DOHH2 (cell line): ENCODE measurements around the gene CTDP1.

Source experiments
- H3F3A ChIP-seq: fragments of 200-600 bp; sonication (generic), shearing (Covaris generic); 2 replicates; pipeline ENCODE4 v1.6.0; 2016; ENCODE audit warnings: antibody characterized with exemption, mild to moderate bottlenecking; ENCODE audit not compliant: control insufficient read depth, insufficient read depth
- H3K27ac ChIP-seq: fragments of 200-600 bp; sonication (generic); 2 replicates; pipeline ENCODE4 v1.5.1; 2014; ENCODE audit warnings: low read depth, mild to moderate bottlenecking, low read length, moderate library complexity
- H3K27me3 ChIP-seq: fragments of 200-600 bp; sonication (generic); 2 replicates; pipeline ENCODE4 v1.6.1; 2014; ENCODE audit warnings: mild to moderate bottlenecking, low read length, mixed read lengths; ENCODE audit not compliant: control insufficient read depth
- H3K36me3 ChIP-seq: fragments of 200-600 bp; sonication (generic); 2 replicates; pipeline ENCODE4 v1.6.1; 2014; ENCODE audit warnings: mild to moderate bottlenecking, low read length, moderate library complexity, mixed read lengths; ENCODE audit not compliant: control insufficient read depth
- H3K4me1 ChIP-seq: fragments of 200-600 bp; sonication (generic); 2 replicates; pipeline ENCODE4 v1.6.1; 2014; ENCODE audit warnings: mild to moderate bottlenecking, low read length, mixed read lengths; ENCODE audit not compliant: control insufficient read depth
- H3K4me2 ChIP-seq: fragments of 200-600 bp; sonication (generic); 2 replicates; pipeline ENCODE4 v1.6.0; 2014; ENCODE audit warnings: mild to moderate bottlenecking, low read length, moderate library complexity
- H3K4me3 ChIP-seq: fragments of 200-600 bp; sonication (generic); 2 replicates; pipeline ENCODE4 v1.5.1; 2014; ENCODE audit warnings: mild to moderate bottlenecking, low read length, mixed read lengths
- H3K79me2 ChIP-seq: fragments of 200-600 bp; sonication (generic); 2 replicates; pipeline ENCODE4 v1.6.1; 2014; ENCODE audit warnings: mild to moderate bottlenecking, low read length, mixed read lengths; ENCODE audit not compliant: control insufficient read depth
- H3K9me2 ChIP-seq: fragments of 200-600 bp; sonication (generic); replicated peaks from 2 replicates; pipeline ENCODE4 v1.6.1; 2014; ENCODE audit warnings: mild to moderate bottlenecking, low read length, mixed read lengths; ENCODE audit not compliant: control insufficient read depth
- H3K9me3 ChIP-seq: fragments of 200-600 bp; sonication (generic); 2 replicates; pipeline ENCODE4 v1.6.1; 2014; ENCODE audit warnings: antibody characterized with exemption, low read length, mixed read lengths; ENCODE audit not compliant: control insufficient read depth, insufficient read depth
- H4K20me1 ChIP-seq: fragments of 200-600 bp; sonication (generic); 2 replicates; pipeline ENCODE4 v1.6.0; 2014; ENCODE audit warnings: low read depth, mild to moderate bottlenecking, antibody characterized with exemption, low read length, moderate library complexity; ENCODE audit not compliant: control insufficient read depth, insufficient read depth
- EZH2phosphoT487 ChIP-seq: fragments of 200-600 bp; sonication (generic); IDR thresholded peaks from 2 replicates; pipeline ENCODE4 v1.6.1; 2017; ENCODE audit warnings: borderline replicate concordance, mild to moderate bottlenecking, antibody characterized with exemption, low read length, moderate library complexity, mixed read lengths
- TF ChIP-seq, protein P1 (sequence below): fragments of 200-600 bp; sonication (generic); IDR thresholded peaks from one replicate; pipeline ENCODE4 v1.5.1; 2014; ENCODE audit warnings: antibody characterized with exemption, mild to moderate bottlenecking, low read depth, low read length; ENCODE audit not compliant: poor library complexity, severe bottlenecking

Gene CTDP1

GRCh38 chr18:79637921-79638909 lies 41.4 kb upstream of the CTDP1 start:
- Histone ChIP-seq H4K20me1 (no peaks in the 10 kb centered on the region), H3K9me2 (no peaks in the 10 kb centered on the region), H3K36me3 (no peaks in the 10 kb centered on the region), H3K79me2 (no peaks in the 10 kb centered on the region), H3K27me3 (no peaks in the 10 kb centered on the region), H3K9me3 (peaks cover 20% of the 10 kb centered on the region; the same call in 1 of the 2 replicates), H3K4me3 (no peak overlapping the region), H3F3A (peaks cover 2% of the 10 kb centered on the region; the same call in 1 of the 2 replicates), H3K4me2 (no peak overlapping the region), H3K4me1 (peaks cover 3% of the 10 kb centered on the region), H3K27ac (no peak overlapping the region)
- TF ChIP-seq EZH2phosphoT487, result no peak
- TF ChIP-seq, protein P1, sequence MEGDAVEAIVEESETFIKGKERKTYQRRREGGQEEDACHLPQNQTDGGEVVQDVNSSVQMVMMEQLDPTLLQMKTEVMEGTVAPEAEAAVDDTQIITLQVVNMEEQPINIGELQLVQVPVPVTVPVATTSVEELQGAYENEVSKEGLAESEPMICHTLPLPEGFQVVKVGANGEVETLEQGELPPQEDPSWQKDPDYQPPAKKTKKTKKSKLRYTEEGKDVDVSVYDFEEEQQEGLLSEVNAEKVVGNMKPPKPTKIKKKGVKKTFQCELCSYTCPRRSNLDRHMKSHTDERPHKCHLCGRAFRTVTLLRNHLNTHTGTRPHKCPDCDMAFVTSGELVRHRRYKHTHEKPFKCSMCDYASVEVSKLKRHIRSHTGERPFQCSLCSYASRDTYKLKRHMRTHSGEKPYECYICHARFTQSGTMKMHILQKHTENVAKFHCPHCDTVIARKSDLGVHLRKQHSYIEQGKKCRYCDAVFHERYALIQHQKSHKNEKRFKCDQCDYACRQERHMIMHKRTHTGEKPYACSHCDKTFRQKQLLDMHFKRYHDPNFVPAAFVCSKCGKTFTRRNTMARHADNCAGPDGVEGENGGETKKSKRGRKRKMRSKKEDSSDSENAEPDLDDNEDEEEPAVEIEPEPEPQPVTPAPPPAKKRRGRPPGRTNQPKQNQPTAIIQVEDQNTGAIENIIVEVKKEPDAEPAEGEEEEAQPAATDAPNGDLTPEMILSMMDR, result no peak

DNA sequence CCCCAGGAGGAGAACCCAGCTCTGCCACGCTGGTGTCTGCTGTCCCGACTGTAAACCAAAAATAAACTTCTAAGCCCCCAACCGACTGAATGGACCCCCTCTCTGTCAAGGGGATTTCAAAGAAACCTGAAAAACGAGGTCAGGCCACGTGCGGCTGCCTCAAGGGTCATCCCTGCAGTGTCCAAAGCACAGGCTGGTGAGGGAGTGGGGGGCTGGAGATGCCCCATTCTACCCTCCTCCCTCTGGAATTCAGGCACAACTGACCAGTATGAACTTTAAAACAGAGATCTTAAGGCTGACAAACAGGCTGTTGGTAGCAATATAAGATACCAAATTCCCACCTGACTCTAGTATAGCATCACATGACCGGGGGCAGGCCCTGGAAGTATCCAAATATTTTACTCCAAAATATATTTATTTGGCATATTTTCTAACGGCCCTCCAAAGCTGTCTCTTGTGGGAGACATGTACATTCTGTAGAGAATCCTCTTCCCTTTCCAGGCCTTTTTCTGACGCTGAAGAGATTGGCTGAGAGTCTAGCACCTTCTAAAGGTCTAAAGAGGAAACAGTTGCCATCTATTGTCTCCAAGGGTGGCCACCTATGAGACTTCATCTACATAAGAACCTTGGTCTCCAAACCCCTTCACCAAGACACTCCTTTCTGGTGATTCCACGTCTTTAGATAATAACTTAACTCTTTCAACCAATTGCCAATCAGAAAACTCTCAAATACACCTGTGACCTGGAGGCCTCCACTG lies 40.4 kb upstream of the CTDP1 start:
- no peak overlapping the region for H3K4me3 ChIP-seq
- H3K79me2 ChIP-seq, result no peaks in the 10 kb centered on the region
- H4K20me1 ChIP-seq, result no peaks in the 10 kb centered on the region
- no peak for TF ChIP-seq EZH2phosphoT487
- TF ChIP-seq, protein P1, result no peak
- peaks cover 10% of the 10 kb centered on the region; the same call in 1 of the 2 replicates for H3K9me3 ChIP-seq
- H3K4me1 ChIP-seq, result peaks cover 11% of the 10 kb centered on the region
- H3K27me3 ChIP-seq, result peaks cover under 1% of the 10 kb centered on the region; the same call in 1 of the 2 replicates
- no peak overlapping the region for H3K27ac ChIP-seq
- H3K36me3 ChIP-seq, result no peaks in the 10 kb centered on the region
- no peaks in the 10 kb centered on the region for H3F3A ChIP-seq
- H3K4me2 ChIP-seq, result no peak overlapping the region
- H3K9me2 ChIP-seq, result no peaks in the 10 kb centered on the region

DNA sequence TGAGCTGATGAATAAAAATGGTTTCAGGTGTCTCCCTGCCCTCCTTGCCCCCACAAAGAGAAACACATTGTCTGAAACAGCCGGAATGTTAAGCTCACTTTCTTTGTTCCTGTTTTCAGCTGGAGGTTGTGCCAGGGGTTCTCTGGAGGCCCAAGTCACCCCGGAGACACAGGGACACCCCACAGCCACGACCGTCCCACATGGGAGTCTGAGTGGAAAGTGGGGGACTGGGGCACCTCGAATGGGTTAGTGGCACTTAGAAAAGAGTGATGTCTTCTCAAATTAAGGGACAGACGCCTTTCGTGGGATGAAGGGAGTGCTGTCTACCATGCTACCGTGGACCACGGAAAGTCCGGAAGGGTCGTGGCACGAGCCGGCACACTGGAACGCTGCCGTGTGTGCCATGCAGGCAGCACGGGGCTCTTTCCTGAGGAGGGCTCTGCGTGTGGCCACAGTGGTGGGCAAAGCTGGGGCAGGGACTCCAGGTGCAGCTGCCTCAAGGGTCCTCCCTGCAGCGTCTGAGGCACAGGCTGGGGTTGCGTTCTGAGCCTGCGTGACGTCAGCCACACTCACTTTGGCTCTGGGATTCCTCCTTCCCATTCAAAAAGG lies 39.4 kb upstream of the CTDP1 start:
- Histone ChIP-seq H3K27me3 (peaks cover 10% of the 10 kb centered on the region), H3K36me3 (no peaks in the 10 kb centered on the region)
- TF ChIP-seq, protein P1, result no peak
- no peak for TF ChIP-seq EZH2phosphoT487

More for the DNA sequence above, 39.4 kb upstream of the CTDP1 start:
- Histone ChIP-seq H3K9me3 (peaks cover under 1% of the 10 kb centered on the region; the same call in 1 of the 2 replicates), H3K79me2 (no peaks in the 10 kb centered on the region), H3F3A (no peaks in the 10 kb centered on the region), H4K20me1 (no peaks in the 10 kb centered on the region), H3K4me2 (no peak overlapping the region), H3K9me2 (no peaks in the 10 kb centered on the region), H3K27ac (no peak overlapping the region), H3K4me1 (peaks cover 11% of the 10 kb centered on the region), H3K4me3 (no peak overlapping the region)
